ENCODE measurements around the gene SLC4A3.

SLC4A3 gene

DNA sequence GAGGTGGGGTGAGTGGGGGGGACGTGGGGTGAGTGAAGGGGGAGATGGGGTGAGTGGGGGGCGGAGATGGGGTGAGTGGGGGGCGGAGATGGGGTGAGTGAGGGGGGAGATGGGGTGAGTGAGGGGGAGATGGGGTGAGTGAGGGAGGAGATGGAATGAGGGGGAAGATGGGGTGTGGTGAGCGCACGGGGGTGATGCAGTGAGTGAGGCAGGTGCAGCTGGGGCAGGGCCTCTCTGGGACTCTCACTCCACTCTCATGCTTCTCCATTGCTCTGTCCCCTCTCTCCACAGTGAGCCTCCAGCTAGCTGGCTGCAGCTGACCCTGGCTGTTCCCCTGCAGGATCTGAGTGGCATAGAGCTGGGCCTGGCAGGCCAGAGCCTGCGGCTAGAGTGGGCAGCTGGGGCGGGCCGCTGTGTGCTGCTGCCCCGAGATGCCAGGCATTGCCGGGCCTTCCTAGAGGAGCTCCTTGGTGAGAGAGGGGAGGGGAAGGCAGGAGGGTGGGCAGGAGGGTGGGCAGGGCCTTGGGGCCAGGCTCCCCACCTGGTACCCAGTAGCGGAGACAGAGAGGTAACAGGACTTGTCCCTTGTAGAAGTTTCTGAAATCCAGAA is 13.9 kb upstream of the SLC4A3 start:
- DNase-seq (ENCODE audit: low read depth) = no peak

DNA sequence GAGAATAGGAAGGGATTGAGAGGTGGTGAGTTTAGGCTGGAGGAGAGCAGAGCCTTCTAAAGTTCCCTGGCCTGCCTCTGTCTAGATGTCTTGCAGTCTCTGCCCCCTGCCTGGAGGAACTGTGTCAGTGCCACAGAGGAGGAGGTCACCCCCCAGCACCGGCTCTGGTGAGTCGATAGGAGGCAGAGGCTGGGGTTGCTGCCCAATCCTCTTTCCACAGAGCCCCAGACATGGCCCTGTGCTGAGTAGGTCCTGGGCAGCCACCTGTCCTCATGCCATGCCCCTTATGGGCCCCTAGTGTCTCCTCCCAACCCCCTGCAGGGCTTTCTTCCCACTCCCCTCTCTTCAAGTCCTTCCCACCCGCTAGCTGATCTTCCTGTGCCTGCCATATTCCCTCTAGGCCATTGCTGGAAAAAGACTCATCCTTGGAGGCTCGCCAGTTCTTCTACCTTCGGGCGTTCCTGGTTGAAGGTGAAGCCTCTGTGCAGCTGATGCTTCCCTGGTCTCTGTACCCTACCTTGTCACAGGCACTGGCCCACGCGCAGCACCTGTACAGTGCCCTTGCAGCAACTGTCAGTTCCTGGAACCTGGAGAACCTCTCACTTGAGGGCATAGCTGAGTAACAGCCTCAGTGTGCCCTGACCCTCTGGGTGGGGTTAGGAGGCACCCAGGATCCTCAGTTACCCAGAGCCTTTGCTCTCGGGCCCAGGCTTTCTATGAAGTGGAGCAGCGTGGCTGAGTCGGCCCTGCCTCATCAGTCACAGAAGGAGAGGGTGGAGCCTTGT is 13.2 kb upstream of the SLC4A3 start:
- DNase-seq (ENCODE audit: low read depth) = no peak

DNA sequence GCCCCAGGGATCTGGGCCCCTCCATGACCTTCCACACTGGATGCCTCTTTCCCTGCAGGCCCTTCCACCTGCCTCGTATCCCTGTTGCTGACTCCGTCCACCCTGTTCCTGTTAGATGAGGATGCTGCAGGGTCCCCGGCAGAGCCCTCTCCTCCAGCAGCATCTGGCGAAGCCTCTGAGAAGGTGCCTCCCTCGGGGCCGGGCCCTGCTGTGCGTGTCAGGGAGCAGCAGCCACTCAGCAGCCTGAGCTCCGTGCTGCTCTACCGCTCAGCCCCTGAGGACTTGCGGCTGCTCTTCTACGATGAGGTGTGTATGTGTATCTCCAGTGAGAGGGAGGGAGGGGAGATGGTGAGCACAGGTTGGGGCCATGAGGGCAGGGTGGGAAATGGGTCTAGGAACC is 12.4 kb upstream of the SLC4A3 start:
- DNase-seq (ENCODE audit: low read depth) = no peak

DNA sequence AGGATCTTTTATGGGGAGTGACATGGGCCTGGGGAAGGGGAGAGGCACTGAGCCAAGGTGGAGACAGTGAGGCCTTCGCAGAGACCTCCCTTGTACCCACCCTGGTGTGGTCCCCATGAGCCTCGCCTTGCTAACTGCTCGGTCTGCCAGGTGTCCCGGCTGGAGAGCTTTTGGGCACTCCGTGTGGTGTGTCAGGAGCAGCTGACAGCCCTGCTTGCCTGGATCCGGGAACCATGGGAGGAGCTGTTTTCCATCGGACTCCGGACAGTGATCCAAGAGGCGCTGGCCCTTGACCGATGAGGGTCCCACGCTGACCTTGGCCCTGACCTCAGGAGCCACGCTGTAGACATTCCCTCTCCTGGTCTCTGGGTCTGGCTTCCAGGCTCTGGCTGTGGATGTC is 11.5 kb upstream of the SLC4A3 start:
- no peak for DNase-seq (ENCODE audit: low read depth)

DNA sequence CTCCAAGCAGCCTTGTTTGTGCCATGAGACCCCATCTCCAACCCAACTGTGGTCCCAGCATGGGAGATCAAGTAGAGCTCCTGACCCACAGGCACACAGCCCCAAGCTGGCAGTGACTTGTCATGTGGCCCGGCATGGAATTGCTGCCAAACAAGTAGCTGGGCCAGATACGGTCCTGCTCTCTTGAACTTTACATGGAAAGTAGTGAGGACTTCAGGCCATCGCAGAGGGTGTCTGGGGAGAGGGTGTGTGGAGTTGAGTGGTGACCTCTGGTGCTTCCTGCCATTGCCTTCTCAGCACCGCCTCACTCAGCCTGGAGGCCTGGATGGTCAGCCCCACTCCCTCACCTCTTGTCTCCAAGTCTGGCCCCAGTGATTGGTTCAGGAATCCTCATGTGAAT is 10.9 kb upstream of the SLC4A3 start:
- no peak for DNase-seq (ENCODE audit: low read depth)

DNA sequence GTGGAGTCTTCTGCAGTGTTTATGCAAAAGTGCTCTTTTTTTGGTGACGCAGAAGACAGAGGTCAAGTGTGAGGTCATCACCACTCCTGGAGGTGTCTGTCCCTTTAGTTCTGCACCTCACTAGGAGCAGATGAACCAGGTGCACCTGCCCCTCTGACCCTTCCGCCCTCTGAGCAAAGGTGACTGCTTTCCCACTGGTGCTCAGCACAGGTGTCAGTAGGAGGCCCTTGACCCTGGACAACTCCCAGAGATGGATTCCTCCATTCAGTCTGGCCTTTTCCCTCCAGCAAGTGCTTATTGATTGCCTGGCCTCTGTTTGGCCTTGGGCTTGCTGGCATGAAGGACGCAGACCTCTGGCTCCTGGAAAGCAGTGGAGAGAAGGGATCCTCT is 8.7 kb upstream of the SLC4A3 start:
- no peak for DNase-seq (ENCODE audit: low read depth)

DNA sequence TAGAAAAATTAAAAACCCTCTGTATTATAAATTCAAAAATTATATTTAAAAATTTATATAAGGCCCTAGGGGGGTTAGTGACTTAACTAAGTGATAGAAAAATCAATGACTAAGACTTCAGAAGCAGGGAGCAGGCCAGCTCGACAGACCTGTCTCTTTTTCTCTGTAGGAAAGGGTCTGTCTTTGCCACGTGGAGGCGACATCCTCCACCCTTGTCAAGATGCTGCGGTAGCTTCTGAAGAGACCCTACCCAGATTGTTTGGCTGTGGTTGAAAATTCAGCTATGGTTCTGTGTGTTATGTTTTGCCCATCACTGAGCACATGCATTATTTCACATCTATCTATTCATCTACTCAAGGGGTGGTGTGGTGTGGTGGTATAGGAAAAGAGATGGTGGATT is 8.2 kb upstream of the SLC4A3 start:
- DNase-seq (ENCODE audit: low read depth) = no peak

DNA sequence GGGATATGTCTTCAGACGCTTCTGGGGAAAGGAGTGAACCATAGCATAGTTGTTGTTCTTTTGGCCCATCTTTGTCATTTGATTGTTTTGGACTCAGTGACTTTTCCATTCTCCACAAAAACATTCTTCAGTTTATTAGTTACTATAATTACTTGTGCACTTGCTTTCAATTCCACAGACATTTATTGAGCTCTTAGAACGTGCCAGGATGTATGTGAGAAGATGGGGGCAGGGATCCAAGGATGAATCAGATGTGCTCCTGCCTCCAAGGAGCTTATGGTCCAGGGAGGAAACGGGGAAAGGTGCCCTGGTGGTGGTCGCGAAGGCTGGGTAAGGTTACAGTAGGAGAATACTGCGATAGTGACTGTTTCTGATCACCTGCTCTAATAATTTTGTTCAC is 6.9 kb upstream of the SLC4A3 start:
- DNase-seq (ENCODE audit: low read depth) = no peak

DNA sequence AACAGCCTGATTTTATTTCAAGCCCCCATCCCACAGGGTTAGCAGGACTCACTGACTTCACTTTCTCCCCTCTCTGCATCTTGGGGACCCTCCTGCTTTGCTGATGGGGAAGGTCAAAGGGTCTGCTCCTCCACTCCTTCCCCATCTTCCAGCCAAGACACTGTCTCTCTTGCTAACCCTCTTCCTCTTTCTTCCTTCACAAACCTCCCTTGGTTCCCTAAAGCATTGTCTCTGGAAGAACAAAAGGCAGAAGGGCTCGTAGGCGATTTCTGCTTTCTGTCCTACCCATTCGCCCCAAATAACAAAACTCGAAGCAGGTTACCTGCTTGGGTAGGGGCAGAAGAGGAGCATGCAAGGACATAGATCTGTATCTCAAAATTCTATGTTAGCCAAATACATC is 5.5 kb upstream of the SLC4A3 start:
- no peak for DNase-seq (ENCODE audit: low read depth)

DNA sequence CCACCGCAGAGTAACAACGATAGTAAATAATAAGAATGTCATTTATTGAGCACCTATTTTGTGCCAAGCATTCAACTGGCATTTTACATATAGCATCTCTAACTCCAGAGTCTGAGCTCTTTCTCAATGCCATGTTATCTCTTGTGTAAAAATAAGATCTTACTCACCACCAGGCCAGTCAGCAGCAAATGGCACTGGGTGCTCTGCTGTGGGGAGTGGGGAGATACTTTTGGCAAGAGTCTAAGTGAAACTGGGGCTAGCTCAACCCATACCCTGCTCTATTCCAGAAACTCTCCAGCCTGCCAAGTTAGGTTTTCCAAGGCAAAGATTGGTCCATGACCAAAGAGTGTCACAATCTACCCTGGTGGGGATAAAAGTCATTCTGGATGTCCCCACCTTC is 5.0 kb upstream of the SLC4A3 start:
- no peak for DNase-seq (ENCODE audit: low read depth)

DNA sequence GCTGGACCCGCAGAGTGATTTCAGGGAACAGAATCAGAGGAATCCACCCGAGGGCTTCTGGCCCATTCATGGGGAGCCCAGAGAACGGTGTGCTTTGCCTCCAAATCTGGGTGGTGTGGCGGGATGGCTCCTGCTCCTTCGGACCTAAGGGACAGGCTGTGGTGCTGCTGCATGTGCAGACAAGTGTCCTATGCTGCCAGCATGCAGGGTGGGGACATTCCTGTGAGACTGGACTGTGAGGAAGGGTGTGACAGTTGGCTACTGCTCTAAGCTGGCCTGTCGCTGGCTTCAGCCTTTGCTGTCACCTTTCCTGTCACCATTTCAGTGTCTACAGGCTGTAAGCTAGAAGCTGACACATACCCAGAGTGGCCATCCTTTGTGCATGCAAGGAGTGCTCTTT is 2.9 kb upstream of the SLC4A3 start:
- no peak for DNase-seq (ENCODE audit: low read depth)

DNA sequence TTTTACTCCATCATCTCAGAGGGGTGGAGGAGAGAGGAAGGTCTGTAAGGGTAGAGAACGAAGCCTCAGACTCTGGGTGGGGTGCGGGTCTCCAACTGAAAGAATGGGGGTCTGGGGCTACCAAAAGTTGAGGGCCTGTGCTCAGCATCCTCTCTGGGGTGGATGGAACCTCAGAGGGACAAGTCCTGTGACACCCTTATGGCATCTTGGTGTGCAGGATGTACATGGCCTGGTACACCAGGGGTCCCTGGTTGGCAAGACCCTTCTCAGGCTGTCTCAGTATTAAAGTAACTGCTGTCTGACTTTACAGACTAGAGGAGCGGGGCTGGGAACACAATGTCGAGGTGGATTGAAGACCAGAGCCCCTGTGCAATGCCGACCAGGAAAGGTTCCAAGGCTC is 2.3 kb upstream of the SLC4A3 start:
- DNase-seq (ENCODE audit: low read depth) = no peak

DNA sequence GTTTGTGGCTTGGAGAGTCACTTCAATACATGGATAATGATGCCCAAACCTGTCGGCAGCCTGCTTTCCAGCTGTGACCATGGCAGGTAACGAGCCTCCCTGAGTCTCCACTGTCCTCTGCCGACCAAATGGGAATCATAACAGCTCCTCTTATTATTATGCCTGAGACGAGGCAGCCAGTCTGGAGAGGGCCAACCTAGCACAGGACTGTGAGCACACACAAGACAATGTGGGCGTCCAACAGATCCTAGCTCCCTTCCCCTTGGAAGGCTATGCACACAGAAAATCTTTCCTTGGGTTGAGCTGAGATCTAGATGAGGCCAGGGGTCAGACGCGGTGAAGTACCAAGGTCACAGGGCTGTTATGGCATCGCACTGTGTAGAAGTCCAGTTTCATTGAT is 890 bp upstream of the SLC4A3 start:
- DNase-seq (ENCODE audit: low read depth) = no peak

DNA sequence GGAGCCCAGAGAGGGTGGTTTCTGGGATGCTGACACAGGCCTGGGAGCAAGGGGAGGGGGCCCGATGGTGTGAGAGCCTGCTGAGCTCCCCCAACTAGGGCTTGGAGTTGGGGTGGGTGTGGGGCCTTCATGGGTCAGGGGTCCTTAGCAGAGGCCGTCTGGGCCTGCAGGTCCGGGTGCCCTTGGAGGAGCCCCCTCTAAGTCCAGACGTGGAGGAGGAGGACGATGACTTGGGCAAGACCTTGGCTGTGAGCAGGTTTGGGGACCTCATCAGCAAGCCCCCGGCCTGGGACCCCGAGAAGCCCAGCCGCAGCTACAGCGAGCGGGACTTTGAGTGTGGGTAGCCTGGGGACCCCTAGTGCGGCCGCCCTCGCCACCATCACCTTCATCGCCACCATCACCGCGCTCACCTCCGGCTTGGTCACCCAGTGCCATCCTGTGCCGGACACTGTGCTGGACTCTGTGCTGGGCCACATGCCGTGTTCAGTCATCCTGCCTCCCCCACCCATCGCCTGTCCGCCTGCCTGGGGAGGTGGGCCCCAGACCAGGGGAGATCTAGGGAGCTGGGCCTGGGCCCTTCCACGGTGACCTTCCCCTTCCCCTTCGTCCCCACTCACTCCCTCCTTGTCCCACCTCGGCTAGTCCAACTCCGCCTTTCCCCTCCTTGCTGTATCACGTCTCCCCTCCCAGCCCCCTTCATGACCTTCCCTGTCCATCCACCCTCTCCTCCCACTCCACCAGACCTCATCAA is 980 bp downstream of the SLC4A3 start:
- no peak for DNase-seq (ENCODE audit: low read depth)

DNA sequence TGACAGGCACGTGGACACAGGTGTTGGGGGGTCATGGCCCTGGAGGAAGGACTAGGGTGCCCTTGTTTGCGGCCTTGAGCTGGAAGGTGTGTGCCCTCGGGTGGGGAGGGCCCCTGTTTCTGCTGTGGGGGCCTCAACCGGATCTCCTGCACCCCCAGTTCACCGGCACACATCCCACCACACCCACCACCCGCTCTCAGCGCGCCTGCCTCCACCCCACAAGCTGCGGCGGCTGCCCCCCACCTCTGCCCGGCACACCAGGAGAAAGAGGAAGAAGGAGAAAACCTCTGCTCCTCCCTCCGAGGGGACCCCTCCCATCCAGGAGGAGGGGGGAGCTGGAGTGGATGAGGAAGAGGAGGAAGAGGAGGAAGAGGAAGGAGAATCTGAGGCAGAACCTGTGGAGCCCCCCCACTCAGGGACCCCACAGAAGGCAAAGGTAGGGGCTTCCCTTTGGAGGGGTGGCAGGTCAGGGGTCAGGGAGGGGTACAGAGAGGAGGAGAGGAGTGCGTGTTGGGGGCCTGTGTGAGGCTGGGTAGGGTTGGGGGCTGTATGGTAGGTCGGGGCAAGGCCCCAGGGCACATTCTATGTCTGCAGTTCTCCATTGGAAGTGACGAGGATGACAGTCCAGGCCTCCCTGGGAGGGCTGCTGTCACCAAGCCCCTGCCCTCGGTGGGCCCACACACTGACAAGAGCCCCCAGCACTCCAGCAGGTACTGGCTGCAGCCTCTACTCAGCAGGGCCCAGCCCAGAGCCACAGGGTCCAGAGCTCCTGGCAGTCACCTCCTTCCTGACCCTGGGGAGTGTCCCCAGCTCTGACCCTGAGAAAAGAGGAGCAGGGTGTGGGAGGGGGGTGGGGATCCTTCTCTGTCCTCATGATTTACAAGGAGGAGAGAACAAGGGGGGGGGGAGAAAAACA is 1.8 kb downstream of the SLC4A3 start:
- no peak for DNase-seq (ENCODE audit: low read depth)

DNA sequence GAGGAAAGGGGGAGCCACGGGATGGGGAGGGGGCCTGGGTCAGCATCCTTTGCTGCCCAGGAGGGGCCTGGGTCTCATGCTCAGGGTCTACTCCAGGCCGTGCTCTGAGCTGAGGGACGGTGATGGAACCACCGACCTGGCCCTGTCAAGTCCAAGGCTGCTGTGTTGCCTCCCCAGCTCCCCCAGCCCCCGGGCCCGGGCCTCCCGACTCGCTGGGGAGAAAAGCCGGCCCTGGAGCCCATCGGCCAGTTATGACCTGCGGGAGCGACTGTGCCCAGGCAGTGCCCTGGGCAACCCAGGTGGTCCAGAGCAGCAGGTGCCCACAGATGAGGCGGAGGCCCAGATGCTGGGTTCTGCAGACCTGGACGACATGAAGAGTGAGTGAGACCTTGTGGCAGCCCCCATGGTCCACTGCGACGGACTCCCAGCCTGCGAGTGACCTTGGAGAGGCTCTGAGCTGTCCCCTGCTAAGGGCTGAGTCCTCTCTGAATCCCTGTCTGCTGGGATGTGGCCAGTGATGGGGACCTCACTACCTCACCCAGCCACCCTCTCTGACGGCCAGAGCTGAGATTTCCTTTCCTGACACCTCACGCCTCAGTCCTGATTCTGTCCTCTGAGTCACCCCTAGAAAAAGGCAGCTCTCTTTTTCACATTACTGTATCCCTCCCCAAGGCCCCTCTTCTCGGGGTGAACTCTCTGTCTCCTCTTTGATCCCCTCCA is 2.7 kb downstream of the SLC4A3 start:
- DNase-seq (ENCODE audit: low read depth) = no peak

DNA sequence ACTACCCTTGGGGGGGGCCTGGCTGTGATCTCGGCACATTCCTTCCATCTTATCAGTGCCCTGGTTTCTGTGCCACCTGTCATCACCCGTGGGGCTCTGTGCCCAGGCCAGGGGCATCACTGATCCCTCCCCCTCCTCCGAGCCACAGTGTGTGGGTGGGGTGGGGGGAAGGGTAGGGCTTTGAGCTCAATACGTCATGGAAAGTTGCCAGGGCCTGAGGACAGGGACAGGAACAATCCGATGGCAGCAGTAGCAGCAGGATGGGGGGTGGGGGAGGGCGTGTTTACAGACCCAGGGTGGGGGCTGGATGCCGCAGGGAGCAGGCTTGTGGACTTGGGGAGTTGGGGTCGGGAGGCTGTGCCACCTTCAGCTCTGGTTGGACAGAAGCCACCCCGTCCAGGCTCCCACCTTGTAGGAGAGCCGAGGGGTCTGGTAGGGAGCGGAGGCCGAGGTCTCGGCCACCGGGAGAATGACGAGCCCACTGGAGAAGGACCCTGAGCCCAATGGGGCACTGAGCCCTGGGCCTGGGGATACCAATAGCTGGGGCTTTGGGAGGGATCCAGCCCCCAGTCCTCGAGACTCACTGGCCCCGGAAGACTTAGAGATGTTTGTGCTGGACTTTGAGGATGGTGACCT is 3.5 kb downstream of the SLC4A3 start:
- DNase-seq (ENCODE audit: low read depth) = no peak

DNA sequence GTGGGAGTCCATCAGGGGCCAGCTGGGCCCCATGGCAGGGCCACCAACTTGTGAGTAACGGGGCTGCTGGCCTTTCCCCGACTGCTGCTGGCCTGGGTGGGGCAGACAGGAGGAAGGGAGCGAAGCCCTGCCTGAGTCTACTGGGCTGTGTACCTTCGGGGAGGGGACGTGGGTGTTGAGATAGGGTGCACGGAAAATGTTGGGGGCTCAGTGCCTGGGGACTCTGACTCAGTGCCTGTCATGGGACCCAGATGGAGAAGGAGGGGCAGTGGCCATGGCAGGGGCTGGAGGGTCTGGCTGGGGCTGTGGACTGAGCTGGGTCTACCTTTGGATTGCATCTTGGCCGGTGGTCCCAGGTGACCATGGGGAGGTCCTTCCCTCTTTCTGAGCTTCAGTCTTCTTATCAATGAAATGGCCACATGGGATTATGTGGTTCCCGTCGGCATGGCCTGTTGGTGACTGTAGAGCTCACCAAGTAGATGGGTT is 4.0 kb downstream of the SLC4A3 start:
- no peak for DNase-seq (ENCODE audit: low read depth)

DNA sequence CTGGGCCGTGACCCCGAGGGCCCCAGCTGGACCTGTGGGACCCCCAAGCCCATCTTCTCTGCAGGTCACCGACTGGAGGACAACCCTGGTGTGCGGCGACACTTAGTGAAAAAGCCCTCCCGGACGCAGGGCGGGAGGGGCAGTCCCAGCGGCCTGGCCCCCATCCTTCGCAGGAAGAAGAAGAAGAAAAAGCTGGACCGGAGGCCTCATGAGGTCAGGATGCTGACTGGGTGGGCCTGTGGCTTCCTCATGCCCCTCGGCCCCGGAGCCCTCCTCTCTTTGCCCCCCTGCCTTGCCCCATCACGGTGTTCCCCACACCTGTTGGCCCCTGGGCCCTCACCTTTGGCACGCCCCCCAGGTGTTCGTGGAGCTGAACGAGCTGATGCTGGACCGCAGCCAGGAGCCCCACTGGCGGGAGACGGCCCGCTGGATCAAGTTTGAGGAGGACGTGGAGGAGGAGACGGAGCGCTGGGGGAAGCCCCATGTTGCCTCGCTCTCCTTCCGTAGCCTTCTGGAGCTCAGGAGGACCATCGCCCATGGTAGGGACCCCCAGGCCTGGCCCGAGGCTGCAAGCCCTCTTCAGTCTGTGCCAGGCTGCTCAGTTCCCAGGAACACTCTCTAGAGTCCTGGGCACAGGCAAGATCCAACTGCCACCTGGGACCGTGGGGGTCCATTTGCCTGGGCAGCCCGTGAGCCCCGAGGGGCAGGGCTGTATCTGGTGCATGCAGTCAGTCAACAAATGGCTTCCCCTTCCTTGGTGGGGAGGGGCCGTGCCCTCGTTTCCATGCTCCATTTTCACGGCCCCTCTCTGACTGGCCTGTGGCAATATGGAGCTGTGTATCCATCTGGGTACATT is 4.7 kb downstream of the SLC4A3 start:
- DNase-seq (ENCODE audit: low read depth) = no peak

DNA sequence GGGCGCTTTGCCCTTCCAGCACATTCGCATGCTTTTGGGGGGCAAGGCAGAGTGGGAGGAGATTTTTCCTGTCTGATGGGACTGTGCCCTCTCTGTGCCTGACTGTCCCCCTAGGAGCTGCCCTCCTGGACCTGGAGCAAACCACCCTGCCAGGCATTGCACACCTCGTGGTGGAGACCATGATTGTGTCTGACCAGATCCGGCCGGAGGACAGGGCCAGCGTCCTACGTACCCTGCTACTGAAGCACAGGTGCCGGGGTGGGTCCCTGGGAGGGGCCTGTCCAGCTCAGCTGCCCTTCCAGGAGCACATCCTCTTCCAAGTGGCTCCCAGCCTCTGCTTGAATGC is 5.3 kb downstream of the SLC4A3 start:
- DNase-seq (ENCODE audit: low read depth) = no peak

Data from fibroblast of the conjunctiva (primary cell).